Stimulated activated naive CD8-positive, alpha-beta T cell treated with anti-CD3 and anti-CD28 coated beads, Interleukin-15, Interleukin-2, amounts not matched to agents 100 ng/mL and 50 ng/mL, for 24 hours (primary cell): Measurements from ENCODE around the gene PGAP6.
"Not testable (repeated sequence)": the region's sequence is repeated elsewhere in the genome, so short reads cannot be mapped to it uniquely, and the experiment has no call there.

ENCODE experiments used
- H3K27ac Mint-ChIP-seq: one replicate; pipeline ENCODE4 v1.8.0; 2021; ENCODE audit warnings: mild to moderate bottlenecking, mixed read lengths
- H3K27me3 Mint-ChIP-seq: one replicate; pipeline ENCODE4 v1.8.0; 2021; ENCODE audit warnings: mixed read lengths
- H3K36me3 Mint-ChIP-seq: one replicate; pipeline ENCODE4 v1.8.0; 2021; ENCODE audit warnings: low read depth, mixed read lengths
- H3K4me1 Mint-ChIP-seq: one replicate; pipeline ENCODE4 v1.8.0; 2021; ENCODE audit warnings: low read depth, mixed read lengths
- H3K4me3 Mint-ChIP-seq: one replicate; pipeline ENCODE4 v1.8.0; 2021; ENCODE audit warnings: mild to moderate bottlenecking, mixed read lengths
- H3K9me3 Mint-ChIP-seq: one replicate; pipeline ENCODE4 v1.8.0; 2021; ENCODE audit warnings: mixed read lengths

The PGAP6 gene

GRCh38 chr16:356741-357140, 25.0 kb downstream of the PGAP6 start:
- H3K4me3 Mint-ChIP-seq: no peak overlapping the region
- no peaks in the 10 kb centered on the region for H3K36me3 Mint-ChIP-seq
- no peak overlapping the region for H3K27ac Mint-ChIP-seq

GRCh38 chr16:354971-355461, 26.8 kb downstream of the PGAP6 start:
- H3K4me1 Mint-ChIP-seq: peaks cover 33% of the 10 kb centered on the region
- peak overlapping the region; percentile 11 for H3K27ac Mint-ChIP-seq
- H3K4me3 Mint-ChIP-seq: no peak overlapping the region
- peaks cover 7% of the 10 kb centered on the region for H3K36me3 Mint-ChIP-seq
- no peaks in the 10 kb centered on the region for H3K27me3 Mint-ChIP-seq
- no peaks in the 10 kb centered on the region for H3K9me3 Mint-ChIP-seq

More at GRCh38 chr16:356741-357140, 25.0 kb downstream of the PGAP6 start:
- peaks cover 21% of the 10 kb centered on the region for H3K4me1 Mint-ChIP-seq
- H3K27me3 Mint-ChIP-seq: no peaks in the 10 kb centered on the region
- no peaks in the 10 kb centered on the region for H3K9me3 Mint-ChIP-seq

GRCh38 chr16:354291-354881, 27.4 kb downstream of the PGAP6 start:
- Mint-ChIP-seq H3K27ac (no peak overlapping the region), H3K4me3 (peak overlapping the region; percentile 7), H3K9me3 (no peaks in the 10 kb centered on the region), H3K4me1 (peaks cover 40% of the 10 kb centered on the region), H3K27me3 (no peaks in the 10 kb centered on the region), H3K36me3 (peaks cover 13% of the 10 kb centered on the region)

GRCh38 chr16:353404-354290, 28.1 kb downstream of the PGAP6 start:
- Mint-ChIP-seq H3K27me3 (no peaks in the 10 kb centered on the region), H3K27ac (no peak overlapping the region), H3K36me3 (peaks cover 15% of the 10 kb centered on the region), H3K9me3 (no peaks in the 10 kb centered on the region), H3K4me3 (peak overlapping the region; percentile 7), H3K4me1 (peaks cover 46% of the 10 kb centered on the region)

- peak within 1 kb of the TSS; percentile 85 for H3K4me3 Mint-ChIP-seq
- H3K27ac Mint-ChIP-seq: peak within 1 kb of the TSS; percentile 84
- H3K4me1 Mint-ChIP-seq: peaks cover 55% of the 10 kb centered on the region
- H3K36me3 Mint-ChIP-seq: peaks cover 15% of the 10 kb centered on the region
- H3K9me3 Mint-ChIP-seq: no peaks in the 10 kb centered on the region
- H3K27me3 Mint-ChIP-seq: no peaks in the 10 kb centered on the region
These were observed 29.0 kb downstream of the PGAP6 start, which contains the start of gene AXIN1 for GRCh38 chr16:352547-353403. Gene AXIN1 (minus strand): TSS chr16:352723. CDS start chr16:347025, 5,698 bp downstream.

GRCh38 chr16:351804-352520, 29.8 kb downstream of the PGAP6 start:
- no peaks in the 10 kb centered on the region for H3K9me3 Mint-ChIP-seq
- peak overlapping the region; percentile 84 for H3K27ac Mint-ChIP-seq
- peak overlapping the region; percentile 85 for H3K4me3 Mint-ChIP-seq
- peaks cover 19% of the 10 kb centered on the region for H3K36me3 Mint-ChIP-seq
- H3K27me3 Mint-ChIP-seq: no peaks in the 10 kb centered on the region
- H3K4me1 Mint-ChIP-seq: peaks cover 63% of the 10 kb centered on the region

GRCh38 chr16:350203-350602, 31.6 kb downstream of the PGAP6 start:
- H3K4me3 Mint-ChIP-seq: peak overlapping the region; percentile 33
- no peak overlapping the region for H3K27ac Mint-ChIP-seq
- H3K4me1 Mint-ChIP-seq: peaks cover 73% of the 10 kb centered on the region
- peaks cover 32% of the 10 kb centered on the region for H3K36me3 Mint-ChIP-seq
- H3K9me3 Mint-ChIP-seq: no peaks in the 10 kb centered on the region
- H3K27me3 Mint-ChIP-seq: no peaks in the 10 kb centered on the region

GRCh38 chr16:349211-349610, 32.6 kb downstream of the PGAP6 start:
- Mint-ChIP-seq H3K4me1 (peaks cover 73% of the 10 kb centered on the region), H3K4me3 (peak overlapping the region; percentile 49), H3K27ac (peak overlapping the region; percentile 82), H3K27me3 (no peaks in the 10 kb centered on the region), H3K9me3 (no peaks in the 10 kb centered on the region), H3K36me3 (peaks cover 40% of the 10 kb centered on the region)

- H3K4me1 Mint-ChIP-seq: peaks cover 72% of the 10 kb centered on the region
These were observed 33.3 kb downstream of the PGAP6 start for GRCh38 chr16:348495-348894.

GRCh38 chr16:347203-347602, 34.6 kb downstream of the PGAP6 start:
- Mint-ChIP-seq H3K27me3 (no peaks in the 10 kb centered on the region), H3K4me3 (no peak overlapping the region), H3K36me3 (peaks cover 48% of the 10 kb centered on the region), H3K9me3 (no peaks in the 10 kb centered on the region), H3K27ac (no peak overlapping the region), H3K4me1 (peaks cover 84% of the 10 kb centered on the region)

More at GRCh38 chr16:348495-348894, 33.3 kb downstream of the PGAP6 start:
- not testable (repeated sequence) for H3K9me3 Mint-ChIP-seq, H3K27me3 Mint-ChIP-seq, H3K27ac Mint-ChIP-seq, H3K4me3 Mint-ChIP-seq
- peaks cover 40% of the 10 kb centered on the region for H3K36me3 Mint-ChIP-seq

- H3K4me1 Mint-ChIP-seq: peaks cover 88% of the 10 kb centered on the region
- H3K9me3 Mint-ChIP-seq: no peaks in the 10 kb centered on the region
- H3K4me3 Mint-ChIP-seq: no peak overlapping the region
- H3K36me3 Mint-ChIP-seq: peaks cover 52% of the 10 kb centered on the region
- no peaks in the 10 kb centered on the region for H3K27me3 Mint-ChIP-seq
- H3K27ac Mint-ChIP-seq: no peak overlapping the region
These were observed 35.2 kb downstream of the PGAP6 start for GRCh38 chr16:346587-346986.

- Mint-ChIP-seq H3K27me3 (no peaks in the 10 kb centered on the region), H3K27ac (no peak overlapping the region), H3K4me3 (no peak overlapping the region), H3K4me1 (peaks cover 84% of the 10 kb centered on the region), H3K9me3 (no peaks in the 10 kb centered on the region), H3K36me3 (peaks cover 52% of the 10 kb centered on the region)
These were observed 36.0 kb downstream of the PGAP6 start for GRCh38 chr16:345772-346171.

GRCh38 chr16:342455-343213, 39.1 kb downstream of the PGAP6 start:
- peaks cover 80% of the 10 kb centered on the region for H3K4me1 Mint-ChIP-seq
- peaks cover 43% of the 10 kb centered on the region for H3K36me3 Mint-ChIP-seq
- H3K27ac Mint-ChIP-seq: no peak overlapping the region
- no peaks in the 10 kb centered on the region for H3K27me3 Mint-ChIP-seq
- no peaks in the 10 kb centered on the region for H3K9me3 Mint-ChIP-seq
- H3K4me3 Mint-ChIP-seq: peak overlapping the region; percentile 31
